Measurements from ENCODE around the gene IL1A. TPM values are rescaled to one million over a fixed set of nuclear protein-coding genes. Genes with fewer than 3 reads are reported as not detected.

The IL1A gene
- total RNA-seq, 1 experiment from 2014 or later, result 0.10 TPM

DNA sequence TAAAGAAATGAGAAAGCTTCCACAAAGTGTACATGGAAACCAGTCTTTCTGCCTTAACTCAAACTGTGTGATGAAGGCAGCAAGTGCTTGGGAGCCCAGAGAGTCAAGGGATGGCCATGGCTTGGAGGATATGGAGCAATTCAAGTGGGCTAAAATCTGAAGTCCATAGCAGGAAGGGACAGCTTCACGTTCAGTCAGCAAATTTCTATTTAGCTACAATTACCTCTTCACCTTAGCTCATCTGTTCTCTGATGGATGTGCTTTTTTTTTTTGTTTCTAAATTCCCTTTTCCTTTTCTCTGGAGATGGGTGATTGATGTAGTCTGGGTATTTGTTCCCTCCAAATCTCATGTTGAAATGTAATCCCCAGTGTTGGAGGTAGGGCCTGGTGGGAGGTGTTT is 4.9 kb upstream of the IL1A start:
- BruUV-seq (replicated peaks), result no TSS peak
- ATAC-seq, result no peak
- CTCF ChIA-PET, result no interaction called here

More for the DNA sequence above, 4.9 kb upstream of the IL1A start:
- intact Hi-C loops (cut with micrococcal nuclease), result no loop called here
- no peaks in the 10 kb centered on the region for H4K20me1 ChIP-seq (ENCODE audit: insufficient read depth)
- RAD21 ChIA-PET (ENCODE audit: low non-redundant PET in 1 of 2, low total read pairs in 2 of 2, uncharacterized antibody in 2 of 2, unreplicated experiment in 2 of 2), result no interaction called here
- H3K27ac ChIP-seq (ENCODE audit: low read depth, low read length), result no peak overlapping the region
- peaks cover 0 to 8% of the 10 kb centered on the region in 2 experiments; a peak in 2 of 4 replicates for H3K4me1 ChIP-seq (ENCODE audit: control insufficient read depth in 1 of 2, insufficient read depth in 2 of 2, low read length in 2 of 2)
- POLR2A ChIA-PET, result no interaction called here
- TF ChIP-seq SP1 (IDR thresholded peaks at IDR 0.05; ENCODE audit: low read depth) (no peak), CEBPB (IDR thresholded peaks at IDR 0.05; ENCODE audit: low read depth) (no peak), REST (IDR thresholded peaks at IDR 0.05; ENCODE audit: low read depth) (no peak), ZNF274 (IDR thresholded peaks at IDR 0.05; ENCODE audit: low read depth, low read length) (no peak), YY1 (IDR thresholded peaks at IDR 0.05; ENCODE audit: extremely low read depth, insufficient replicate concordance, low read depth, low read length) (no peak), FOSL1 (IDR thresholded peaks at IDR 0.05; ENCODE audit: low read depth) (no peak)
- no peaks in the 10 kb centered on the region for H3K36me3 ChIP-seq (ENCODE audit: control insufficient read depth in 1 of 2, insufficient read depth in 2 of 2, low read length in 2 of 2)
- H3K9ac ChIP-seq (ENCODE audit: low read length), result no peak overlapping the region
- H2AFZ ChIP-seq (ENCODE audit: low read depth, low read length, poor library complexity, severe bottlenecking), result no peak overlapping the region
- H3K79me2 ChIP-seq (ENCODE audit: insufficient read depth, low read length), result no peaks in the 10 kb centered on the region
- no peak overlapping the region for H3K4me3 ChIP-seq (replicated peaks in 1 of 2; ENCODE audit: low read depth in 1 of 2, low read length in 2 of 2)
- H3K27me3 ChIP-seq (ENCODE audit: insufficient read depth, low read length), result no peaks in the 10 kb centered on the region
- no peak for DNase-seq (ENCODE audit: low read depth, low spot score)
- no peaks in the 10 kb centered on the region for H3K9me2 ChIP-seq (ENCODE audit: insufficient read depth)
- H3K4me2 ChIP-seq (ENCODE audit: low read length), result no peak overlapping the region
- no peaks in the 10 kb centered on the region for H3K9me3 ChIP-seq (ENCODE audit: control insufficient read depth in 1 of 2, insufficient read depth in 1 of 2, low read depth in 1 of 2, low read length in 2 of 2)

All from HCT116 (cell line).